ENCODE data around the gene AKAP17A. TPM values are rescaled to one million over a fixed set of nuclear protein-coding genes. Genes with fewer than 3 reads are reported as not detected.

AKAP17A gene
- total RNA-seq, 1 donor from 2014 or later = 62.0 TPM

Other genes with a start within 250 kb of the AKAP17A start
- gene SLC25A6, start 199.5 kb upstream of the AKAP17A start, total RNA-seq = 302 and 306 TPM in 2 replicates
- gene ASMTL, start 138.7 kb upstream of the AKAP17A start, total RNA-seq = 44.5 and 46.6 TPM in 2 replicates
- 19.1 and 19.5 TPM in 2 replicates for gene P2RY8, start 54.4 kb upstream of the AKAP17A start, total RNA-seq
- gene ASMT, start 23.5 kb downstream of the AKAP17A start, total RNA-seq = 0.21 TPM in 1 of 2 replicates, not detected in the other